Measurements from ENCODE around the gene DYNC2H1.
"Not testable (repeated sequence)": the region's sequence is repeated elsewhere in the genome, so short reads cannot be mapped to it uniquely, and the experiment has no call there.

Gene DYNC2H1

GRCh38 chr11:103294516-103294915, 185.3 kb downstream of the DYNC2H1 start:
- DNase-seq (ENCODE audit: low spot score), result no peak

DNA sequence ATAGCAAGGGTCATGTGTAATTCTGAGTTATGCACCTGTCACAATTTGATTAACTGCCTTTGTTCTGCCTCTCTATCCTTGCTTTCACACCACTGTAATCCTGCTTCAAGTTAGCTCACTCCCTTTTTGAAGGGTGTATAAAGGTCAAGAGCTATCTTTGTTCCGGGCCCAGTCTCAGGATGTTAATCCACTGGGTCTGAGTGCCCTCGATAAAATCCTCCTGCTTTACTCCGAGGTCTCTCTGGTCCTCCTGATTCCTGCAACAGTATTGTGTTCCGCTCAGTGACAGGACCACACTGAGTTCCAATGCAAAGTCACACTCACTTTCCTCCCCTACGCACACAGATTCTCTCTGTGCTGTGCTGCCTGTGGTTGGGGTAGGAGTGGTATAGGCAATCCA, 186.5 kb downstream of the DYNC2H1 start:
- DNase-seq (ENCODE audit: low spot score), result no peak

DNA sequence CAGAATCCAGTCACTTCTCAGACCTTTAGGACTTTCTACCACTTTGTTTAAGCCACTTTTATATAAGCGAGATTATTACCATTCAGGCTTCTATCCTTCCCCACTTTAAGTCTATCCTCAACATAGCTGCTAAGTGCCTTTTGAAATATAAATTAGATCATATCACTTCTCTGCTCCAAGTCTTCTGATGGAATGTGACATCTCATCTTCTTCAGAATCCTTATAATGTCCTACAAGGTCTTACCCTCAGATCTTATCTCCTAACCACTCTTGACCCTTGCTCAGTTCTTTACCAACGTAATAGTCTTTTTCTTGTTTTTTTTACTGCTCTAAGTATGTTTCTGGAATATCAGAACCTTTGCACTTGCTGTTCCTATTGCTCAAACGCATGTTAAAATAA, 188.7 kb downstream of the DYNC2H1 start:
- DNase-seq (ENCODE audit: low spot score), result no peak

DNA sequence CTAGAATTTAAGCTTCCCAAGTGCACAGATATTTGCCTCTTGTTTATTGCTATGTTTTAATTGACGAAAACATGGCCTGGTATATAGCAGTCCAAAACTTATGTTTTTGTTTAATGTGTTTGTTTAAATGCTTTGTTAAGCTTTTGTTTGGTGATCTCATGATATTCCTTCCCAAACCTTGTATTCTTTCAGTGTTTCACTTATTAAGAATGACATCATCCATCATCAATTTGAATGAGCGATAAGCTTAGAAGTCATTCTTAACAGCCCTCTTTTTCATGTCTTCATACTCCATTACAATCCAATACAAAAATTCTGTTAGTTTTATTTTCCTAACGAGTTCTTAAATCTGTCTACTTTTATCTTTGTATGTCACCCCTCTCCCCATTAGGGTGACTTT, 206.0 kb downstream of the DYNC2H1 start:
- DNase-seq (ENCODE audit: low spot score), result no peak

GRCh38 chr11:103317118-103317517, 207.9 kb downstream of the DYNC2H1 start:
- DNase-seq (ENCODE audit: low spot score), result no peak

- no peak for DNase-seq (ENCODE audit: low spot score)
Measured at GRCh38 chr11:103322821-103323220, 213.6 kb downstream of the DYNC2H1 start.

DNA sequence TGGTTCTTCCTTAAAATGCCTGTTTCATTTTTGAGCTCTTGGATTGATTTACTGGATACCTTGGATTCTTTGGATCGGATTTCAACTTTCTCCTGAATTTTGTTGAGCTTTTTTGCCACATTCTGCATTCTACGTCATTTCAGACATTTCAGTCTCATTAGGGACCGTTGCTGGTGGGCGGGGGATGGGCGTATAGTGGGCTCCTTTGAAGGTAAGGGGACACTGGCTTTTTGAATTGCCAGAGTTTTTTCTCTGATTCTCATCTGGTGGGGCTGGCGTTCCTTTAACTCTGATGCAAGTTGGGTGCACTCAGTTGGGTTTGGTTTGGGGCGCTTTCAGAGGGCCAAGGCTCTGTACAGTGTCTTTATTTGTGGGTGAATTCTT, 216.5 kb downstream of the DYNC2H1 start:
- DNase-seq (ENCODE audit: low spot score), result no peak

- DNase-seq (ENCODE audit: low spot score), result peak; percentile 10
Measured at GRCh38 chr11:103326070-103326794, 217.0 kb downstream of the DYNC2H1 start.

GRCh38 chr11:103327721-103328120, 218.5 kb downstream of the DYNC2H1 start:
- DNase-seq (ENCODE audit: low spot score), result no peak

DNA sequence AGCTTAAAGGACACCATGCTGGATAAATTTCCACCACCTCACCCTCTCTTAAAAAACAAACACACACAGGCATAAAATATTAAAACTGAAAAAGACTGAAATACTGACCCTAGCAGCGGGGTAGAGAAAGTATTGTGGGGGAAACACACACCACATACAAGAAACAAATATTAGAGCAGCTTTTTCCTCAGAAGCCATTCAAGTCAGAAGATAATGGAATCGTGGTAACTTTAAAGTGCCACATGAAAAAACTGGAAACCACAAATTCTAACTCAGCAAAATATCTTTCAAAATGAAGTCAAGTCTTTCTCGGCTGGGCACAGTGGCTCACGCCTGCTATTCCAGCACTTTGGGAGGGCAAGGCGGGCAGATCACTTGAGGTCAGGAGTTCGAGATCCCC, 223.2 kb downstream of the DYNC2H1 start:
- DNase-seq (ENCODE audit: low spot score), result no peak

DNA sequence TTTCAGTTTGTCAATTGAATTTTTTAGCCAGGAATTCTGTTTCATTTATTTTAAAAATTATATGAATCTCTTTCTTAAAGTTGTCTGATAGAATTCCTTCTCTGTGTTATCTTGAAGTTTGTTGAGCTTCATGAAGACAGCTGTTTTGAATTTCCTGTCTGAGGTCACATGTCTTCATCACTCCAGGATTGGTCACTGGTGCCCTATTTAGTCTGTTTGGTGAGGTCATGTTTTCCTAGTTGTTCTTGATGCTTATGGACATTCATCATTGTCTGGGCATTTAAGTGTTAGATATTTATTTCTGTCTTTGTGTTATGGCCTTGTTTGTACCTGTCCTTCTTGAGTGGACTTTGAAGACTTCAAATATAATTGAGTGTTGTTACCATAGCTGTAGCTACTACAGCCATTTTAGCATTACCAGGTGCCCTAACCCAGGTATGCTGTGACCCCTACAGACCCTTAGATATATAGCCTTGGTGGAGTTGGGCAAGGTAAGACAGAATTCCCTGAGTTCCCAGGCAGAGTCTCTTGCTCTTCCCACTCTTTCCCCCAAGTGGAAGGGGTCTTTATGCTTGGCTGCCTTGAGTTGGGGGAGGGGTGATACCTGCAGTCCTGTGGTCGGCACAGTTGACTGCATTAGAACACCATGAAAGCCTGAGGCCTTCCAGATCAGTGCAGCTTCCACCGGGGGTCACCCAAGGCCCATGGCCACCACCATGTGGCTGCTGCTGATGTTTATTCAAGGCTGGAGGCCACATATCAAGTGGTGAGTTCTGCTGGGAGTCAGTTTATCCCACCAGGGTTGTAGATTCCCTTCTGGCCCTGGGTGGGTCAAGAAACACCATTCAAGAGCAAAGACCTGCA, 229.6 kb downstream of the DYNC2H1 start:
- DNase-seq (ENCODE audit: low spot score), result no peak

- DNase-seq (ENCODE audit: low spot score), result no peak
Measured at GRCh38 chr11:103339485-103339857, 230.2 kb downstream of the DYNC2H1 start.

DNA sequence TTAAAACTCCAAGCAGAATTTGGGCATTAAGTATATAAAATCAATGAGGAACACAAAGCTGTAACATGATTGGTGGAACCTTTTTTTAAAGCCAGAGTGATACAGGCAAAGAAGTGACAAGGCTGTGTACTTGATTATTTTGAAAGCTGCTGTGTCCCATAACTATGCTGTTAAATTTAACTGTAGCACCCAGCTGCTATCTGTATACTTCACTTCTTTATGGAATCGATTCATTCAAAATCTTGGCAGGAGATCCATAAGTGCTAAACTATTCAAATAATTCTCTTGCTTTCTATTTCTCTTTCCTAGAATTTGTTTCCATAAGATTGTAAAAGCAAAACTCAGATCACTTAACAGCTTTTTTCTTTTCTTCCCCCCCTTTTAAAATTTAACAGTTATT, 231.7 kb downstream of the DYNC2H1 start:
- DNase-seq (ENCODE audit: low spot score), result no peak

DNA sequence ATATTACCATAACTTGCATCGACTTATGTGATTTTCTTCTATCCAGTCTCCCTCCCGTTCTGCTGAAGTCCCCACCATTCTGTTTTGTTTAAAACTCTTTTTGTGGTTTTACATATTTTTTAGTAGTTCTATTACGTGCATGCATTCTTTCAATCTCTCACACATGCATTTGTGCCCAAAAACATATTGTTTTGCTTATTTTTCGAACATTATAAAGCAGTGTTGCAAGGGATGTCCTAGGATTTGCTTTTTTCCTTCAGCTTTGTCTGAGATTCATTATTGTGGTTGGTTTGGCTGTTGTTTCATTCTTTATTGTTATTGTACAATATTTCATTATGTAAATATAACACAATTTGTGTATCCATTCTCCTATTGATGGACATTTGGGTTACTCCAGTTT, 235.7 kb downstream of the DYNC2H1 start:
- DNase-seq (ENCODE audit: low spot score), result no peak

DNA sequence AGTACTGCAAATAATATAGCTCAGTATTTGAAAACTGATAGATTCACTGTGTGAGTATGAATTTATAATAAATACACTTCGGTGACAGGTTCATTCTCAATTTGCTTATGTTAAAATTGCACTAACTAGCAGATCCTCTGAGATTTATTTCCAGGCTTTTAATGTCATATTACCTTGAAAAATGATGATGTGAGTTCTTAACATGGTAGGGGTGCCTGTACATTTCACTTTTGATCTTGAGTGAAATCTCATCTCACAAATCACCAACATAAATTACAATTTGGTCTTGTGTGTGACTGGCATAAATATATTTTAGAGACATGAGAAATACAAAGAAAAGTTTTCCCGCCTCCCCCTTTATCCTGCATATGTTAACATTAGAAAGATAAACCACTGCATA, 240.4 kb downstream of the DYNC2H1 start:
- no peak for DNase-seq (ENCODE audit: low spot score)

DNA sequence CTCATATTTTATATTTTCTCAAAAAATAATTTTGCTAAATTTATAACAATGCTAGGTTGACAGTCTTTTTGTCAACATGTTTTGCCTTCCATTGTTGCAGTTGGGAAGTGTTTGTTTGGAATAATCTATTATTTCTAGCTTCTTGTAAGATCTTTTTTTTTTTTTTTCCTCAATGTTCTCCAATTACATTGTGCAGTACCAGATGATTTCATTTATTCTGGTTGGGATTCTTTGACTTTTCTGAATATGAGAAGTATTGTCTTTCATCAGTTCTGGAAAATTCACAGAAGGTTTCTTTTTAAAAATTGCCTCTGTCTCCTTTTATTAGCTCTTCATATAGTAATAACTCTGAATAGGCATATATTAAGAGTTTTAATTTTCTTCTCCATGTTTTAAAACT, 245.4 kb downstream of the DYNC2H1 start:
- no peak for DNase-seq (ENCODE audit: low spot score)

DNA sequence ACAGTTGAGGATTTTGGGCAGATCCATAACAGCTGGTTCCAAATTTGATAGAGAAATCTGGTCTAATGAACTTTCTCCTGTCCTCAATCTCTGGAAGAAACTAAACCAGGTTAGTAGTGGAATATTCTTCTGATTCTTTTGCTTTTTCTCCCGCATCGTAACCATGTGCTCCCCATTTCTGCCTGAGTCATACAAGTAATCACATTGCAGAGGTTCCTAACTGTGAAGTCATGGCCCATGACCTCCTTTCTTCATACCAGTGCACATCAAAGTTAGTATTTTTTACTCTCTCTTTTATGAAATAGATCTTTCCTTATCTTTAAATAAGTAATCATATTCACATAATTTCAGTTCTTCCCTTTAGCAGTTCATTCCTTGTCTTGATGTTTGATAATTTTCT, 249.0 kb downstream of the DYNC2H1 start:
- DNase-seq (ENCODE audit: low spot score), result no peak

DNA sequence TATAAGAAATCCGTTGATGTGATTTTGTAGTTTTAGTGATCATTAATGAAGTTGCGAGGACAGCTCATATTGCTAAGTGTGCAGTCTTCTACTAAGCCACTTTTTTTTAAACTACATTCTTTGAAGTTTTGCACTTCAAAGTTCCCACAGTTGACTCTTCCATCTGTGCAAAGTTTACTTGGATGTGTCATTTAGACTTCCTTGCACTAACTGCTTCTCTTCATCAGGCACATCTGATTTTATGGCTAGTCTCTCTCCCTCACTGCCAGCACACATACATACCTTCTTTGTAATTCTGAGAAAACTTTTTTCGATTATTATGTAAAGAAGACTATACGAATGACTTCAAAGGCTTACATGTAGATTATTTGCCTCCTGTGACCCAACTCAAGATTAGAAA, 250.0 kb downstream of the DYNC2H1 start:
- DNase-seq (ENCODE audit: low spot score), result no peak

DNA sequence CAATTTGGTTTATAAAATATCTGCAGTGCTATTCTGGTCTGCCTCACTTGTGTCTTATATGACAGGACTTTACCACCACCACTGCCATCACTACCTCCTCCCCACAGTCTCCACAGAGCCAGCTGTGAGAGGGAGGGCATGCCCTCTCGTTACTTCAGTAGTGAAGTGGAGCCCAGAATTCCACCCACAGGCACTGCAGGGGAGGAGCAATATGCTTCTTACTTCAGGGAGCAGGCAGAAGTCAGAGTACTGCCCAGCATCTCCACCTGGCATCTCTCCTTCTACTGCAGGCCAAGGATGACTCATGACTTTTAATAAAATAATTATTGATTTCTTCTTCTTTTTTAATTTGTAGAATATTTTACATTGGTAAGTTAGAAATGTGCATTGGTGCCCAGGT, 255.5 kb downstream of the DYNC2H1 start:
- DNase-seq (ENCODE audit: low spot score), result no peak

DNA sequence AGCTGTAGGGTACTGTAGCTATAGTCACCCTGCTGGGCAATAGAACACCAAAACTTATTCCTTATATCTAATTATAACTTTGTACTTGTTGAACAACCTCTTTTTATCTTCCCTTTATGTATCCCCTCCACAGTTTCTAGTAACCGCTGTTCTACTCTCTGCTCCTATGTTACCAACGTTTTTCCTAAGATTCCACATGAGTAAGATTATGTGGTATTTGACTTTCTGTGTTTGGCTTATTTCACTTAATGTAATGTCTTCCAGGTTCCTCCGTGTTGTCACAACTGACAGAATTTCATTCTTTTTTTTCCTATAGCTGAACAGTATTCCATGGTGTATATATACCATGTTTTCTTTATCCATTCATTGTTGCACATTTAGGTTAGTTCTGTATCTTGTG, 258.4 kb downstream of the DYNC2H1 start:
- no peak for DNase-seq (ENCODE audit: low spot score)

DNA sequence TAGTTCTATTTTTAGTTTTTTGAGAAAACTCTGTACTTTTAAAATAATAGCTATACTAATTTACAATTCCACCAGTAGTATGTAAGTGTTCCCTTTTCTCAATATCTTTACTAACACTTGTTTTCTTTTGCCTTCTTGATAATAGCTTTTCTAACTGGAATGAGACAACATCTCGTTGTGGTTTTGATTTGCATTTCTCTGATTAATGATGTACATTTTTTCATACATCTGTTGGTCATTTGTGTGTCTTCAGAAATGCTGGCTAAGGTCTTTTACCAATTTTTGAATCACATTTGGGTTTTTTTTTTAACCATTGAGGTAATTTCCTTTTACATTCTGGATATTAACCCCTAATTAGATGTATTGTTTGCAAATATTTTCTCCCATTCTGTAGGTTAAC, 258.9 kb downstream of the DYNC2H1 start:
- no peak for DNase-seq (ENCODE audit: low spot score)

DNA sequence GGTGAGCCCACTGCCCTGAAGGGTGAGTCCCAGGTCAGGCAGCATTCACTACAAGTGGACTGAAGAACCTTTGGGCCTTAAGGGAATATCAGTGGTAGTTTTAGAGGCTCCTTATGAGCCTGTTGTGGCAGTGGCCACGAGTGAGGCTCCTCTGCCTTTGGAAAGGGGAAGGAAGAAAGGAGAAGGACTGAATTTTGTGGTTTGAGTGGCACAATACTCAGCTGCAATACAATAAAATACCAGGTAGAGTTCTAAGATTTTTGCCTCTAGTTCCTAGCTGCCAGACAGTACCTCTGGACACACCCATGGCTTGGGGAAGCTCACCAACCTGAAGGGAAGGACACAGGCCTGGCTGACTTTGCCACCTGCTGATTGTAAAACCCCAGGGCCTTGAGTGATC, 260.9 kb downstream of the DYNC2H1 start:
- no peak for DNase-seq (ENCODE audit: low spot score)

DNA sequence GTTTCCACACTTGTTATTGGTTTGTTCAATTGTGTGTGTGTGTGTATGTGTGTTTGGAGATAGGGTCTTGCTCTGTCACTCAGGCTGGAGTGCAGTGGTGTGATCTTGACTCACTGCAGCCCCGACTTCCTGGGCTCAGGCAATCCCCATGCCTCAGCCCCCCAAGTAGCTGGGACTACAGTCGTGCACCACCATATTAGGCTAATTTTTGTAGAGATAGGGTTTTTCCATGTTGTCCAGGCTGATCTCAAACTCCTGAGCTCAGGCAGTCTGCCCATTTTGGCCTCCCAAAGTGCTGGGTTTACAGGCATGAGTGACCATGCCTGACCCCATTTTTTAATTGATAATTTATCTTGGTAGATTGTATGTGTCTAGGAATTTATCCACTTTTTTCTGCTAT, 263.7 kb downstream of the DYNC2H1 start:
- DNase-seq (ENCODE audit: low spot score), result no peak

DNA sequence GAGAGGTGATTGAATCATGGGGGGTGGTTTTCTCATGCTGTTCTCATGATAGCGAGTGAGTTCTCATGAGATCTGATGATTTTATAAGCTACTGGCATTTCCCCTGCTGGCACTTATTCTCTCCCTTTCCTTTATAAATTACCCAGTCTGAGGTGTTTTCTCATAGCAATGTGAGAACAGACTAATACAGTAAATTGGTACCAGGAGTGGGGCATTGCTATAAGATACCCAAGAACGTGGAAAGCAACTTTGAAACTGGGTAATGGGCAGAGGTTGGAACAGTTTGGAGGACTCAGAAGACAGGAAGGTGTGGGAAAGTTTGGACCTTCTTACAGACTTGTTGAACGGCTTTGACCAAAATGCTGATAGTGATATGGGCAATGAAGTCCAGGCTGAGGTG, 265.0 kb downstream of the DYNC2H1 start:
- not testable (repeated sequence) for DNase-seq (ENCODE audit: low spot score)

Data from hematopoietic multipotent progenitor cell treated with erythropoietin and hydrocortisone succinate and interleukin-3 and kit ligand, for 17 days (in vitro differentiated cells).